Natural killer cell (primary cell): ENCODE results near the gene MAP4K1. TPM values are rescaled to one million over a fixed set of nuclear protein-coding genes. Genes with fewer than 3 reads are reported as not detected.
A peak's percentile ranks its signal among the peaks of the same experiment; 100 is the strongest.

Experiments used
- ATAC-seq, 3 donors: fragments of 150-1000 bp in 2 of 3; fragments of 200-7000 bp in 1 of 3; cut with Tn5 transposase; 1 replicate in 1 of 3; 2 replicates in 2 of 3; pipeline ENCODE4 v1.10.0; 2021; ENCODE audit warnings: mild to moderate bottlenecking in 2 of 3, moderate library complexity in 2 of 3
- DNase-seq, 2 donors: peaks; one replicate each; pipeline versions ENCODE4 v3.0.0 to v3.0.0-alpha.2; 2013 to 2021; ENCODE audit warnings: mixed read lengths in 1 of 2
- H3K27ac ChIP-seq: one replicate; pipeline ENCODE4 v1.5.1; 2013; ENCODE audit warnings: mild to moderate bottlenecking, low read length
- H3K27me3 ChIP-seq: one replicate; pipeline ENCODE4 v1.6.1; 2013; ENCODE audit warnings: low read length; ENCODE audit not compliant: control insufficient read depth, insufficient read depth
- H3K36me3 ChIP-seq: one replicate; pipeline ENCODE4 v1.6.1; 2013; ENCODE audit warnings: low read length; ENCODE audit not compliant: control insufficient read depth, insufficient read depth
- H3K4me1 ChIP-seq: one replicate; pipeline ENCODE4 v1.6.1; 2013; ENCODE audit warnings: low read length; ENCODE audit not compliant: control insufficient read depth, insufficient read depth
- H3K4me3 ChIP-seq: one replicate; pipeline ENCODE4 v1.5.1; 2013; ENCODE audit warnings: low read length
- H3K9me3 ChIP-seq: one replicate; pipeline ENCODE4 v1.6.1; 2013; ENCODE audit warnings: low read length; ENCODE audit not compliant: control insufficient read depth, insufficient read depth
- H3K27ac Mint-ChIP-seq, 2 donors: one replicate each; pipeline ENCODE4 v1.8.0; 2022; ENCODE audit warnings: mild to moderate bottlenecking in 2 of 2, mixed read lengths in 2 of 2, moderate library complexity in 1 of 2
- H3K27me3 Mint-ChIP-seq, 2 donors: one replicate each; pipeline ENCODE4 v1.8.0; 2022; ENCODE audit warnings: low read depth in 2 of 2, mixed read lengths in 2 of 2
- H3K36me3 Mint-ChIP-seq: one replicate; pipeline ENCODE4 v1.8.0; 2022; ENCODE audit warnings: mixed read lengths
- H3K4me1 Mint-ChIP-seq, 2 donors: one replicate each; pipeline ENCODE4 v1.8.0; 2022; ENCODE audit warnings: mixed read lengths in 2 of 2
- H3K4me3 Mint-ChIP-seq: one replicate; pipeline ENCODE4 v1.8.0; 2022; ENCODE audit warnings: mild to moderate bottlenecking, moderate library complexity, mixed read lengths
- H3K9me3 Mint-ChIP-seq, 2 donors: one replicate each; pipeline ENCODE4 v1.8.0; 2022; ENCODE audit warnings: mixed read lengths in 2 of 2
- CTCF ChIP-seq: fragments of 200-600 bp; IDR thresholded peaks from one replicate; pipeline ENCODE4 v1.8.0; 2022; ENCODE audit warnings: antibody characterized with exemption
- WGBS: methylation state at CpG from one replicate; pipeline ENCODE4 v1.1.7; 2013; ENCODE audit warnings: missing lambda C conversion rate; ENCODE audit not compliant: insufficient coverage; 5-methylcytosine and 5-hydroxymethylcytosine counted together
- intact Hi-C: fragments of 100-400 bp; cut with micrococcal nuclease; formaldehyde crosslinking; loops from one replicate; pipeline ENCODE4 v1.14.2; 2022
- total RNA-seq, 4 donors: library from RNA; stranded (reverse); fragments of 120-200 nt in 1 of 4; gene quantifications; one replicate each; pipeline versions ENCODE4 v1.2.3 to v1.2.4, GENCODE V29; 2013 to 2022

The MAP4K1 gene
- total RNA-seq, 3 donors from 2014 or later (not counting 1 experiment from before 2014, with no cell fraction given): 162 to 201 (median 163) TPM

GRCh38 chr19:38647368-38647965 lies 29.7 kb upstream of the MAP4K1 start, which contains the start of gene ACTN4:
ACTN4 (plus strand) TSS chr19:38647649; CDS start chr19:38647746, 97 bp downstream.
- peak within 1 kb of the TSS; percentile 99 for H3K4me3 ChIP-seq
- peaks cover 49% of the 10 kb centered on the region for H3K4me1 ChIP-seq
- H3K27ac ChIP-seq: peak within 1 kb of the TSS; percentile 67
- Mint-ChIP-seq H3K4me1 (peaks cover 45 to 47% of the 10 kb centered on the region in 2 donors), H3K27me3 (no peaks in the 10 kb centered on the region), H3K4me3 (peak within 1 kb of the TSS; percentile 99), H3K9me3 (no peaks in the 10 kb centered on the region), H3K36me3 (no peaks in the 10 kb centered on the region), H3K27ac (peak within 1 kb of the TSS; percentile 85 to 92)
- no peaks in the 10 kb centered on the region for H3K9me3 ChIP-seq
- TF ChIP-seq CTCF: no peak
- WGBS: under 1% methylated on average over 77 of the region's 77 CpGs
- H3K36me3 ChIP-seq: no peaks in the 10 kb centered on the region
- DNase-seq (peak; percentile 99 to 100), ATAC-seq (peak; percentile 90 to 98 (median 91))
- intact Hi-C loops: loop anchor here (5.0 kb wide), 1 partner anchor 35 kb away; no protein-coding TSS in a partner anchor
- H3K27me3 ChIP-seq: no peaks in the 10 kb centered on the region

GRCh38 chr19:38644719-38645118 lies 27.0 kb upstream of the MAP4K1 start:
- WGBS: 95% methylated on average over 7 of the region's 8 CpGs
- ATAC-seq: no peak
- H3K27me3 ChIP-seq: no peaks in the 10 kb centered on the region
- Mint-ChIP-seq H3K27ac (no peak overlapping the region), H3K4me1 (peaks cover 18 to 20% of the 10 kb centered on the region in 2 donors), H3K27me3 (no peaks in the 10 kb centered on the region), H3K4me3 (no peak overlapping the region), H3K9me3 (no peaks in the 10 kb centered on the region), H3K36me3 (no peaks in the 10 kb centered on the region)
- H3K36me3 ChIP-seq: no peaks in the 10 kb centered on the region
- H3K4me1 ChIP-seq: peaks cover 22% of the 10 kb centered on the region
- TF ChIP-seq CTCF: no peak
- no peak for DNase-seq
- no peak overlapping the region for H3K27ac ChIP-seq
- no peak overlapping the region for H3K4me3 ChIP-seq
- intact Hi-C loops: loop anchor here (5.0 kb wide), 1 partner anchor 38 kb away; no protein-coding TSS in a partner anchor
- H3K9me3 ChIP-seq: no peaks in the 10 kb centered on the region

- ATAC-seq: no peak
- Mint-ChIP-seq H3K9me3 (no peaks in the 10 kb centered on the region), H3K4me1 (peaks cover 0 to 1% of the 10 kb centered on the region in 2 donors), H3K27me3 (no peaks in the 10 kb centered on the region), H3K27ac (no peak overlapping the region), H3K36me3 (no peaks in the 10 kb centered on the region), H3K4me3 (no peak overlapping the region)
- H3K9me3 ChIP-seq: no peaks in the 10 kb centered on the region
- intact Hi-C loops: no loop called here
- H3K4me1 ChIP-seq: peaks cover 8% of the 10 kb centered on the region
- 97% methylated on average over 9 of the region's 9 CpGs for WGBS
- no peak for DNase-seq
- no peak overlapping the region for H3K27ac ChIP-seq
- H3K36me3 ChIP-seq: no peaks in the 10 kb centered on the region
- no peak overlapping the region for H3K4me3 ChIP-seq
- TF ChIP-seq CTCF: no peak
- no peaks in the 10 kb centered on the region for H3K27me3 ChIP-seq
These were observed 24.4 kb upstream of the MAP4K1 start for GRCh38 chr19:38642176-38642575.

GRCh38 chr19:38640368-38640767 lies 22.6 kb upstream of the MAP4K1 start:
- ATAC-seq (no peak), DNase-seq (no peak)
- Histone ChIP-seq H3K9me3 (no peaks in the 10 kb centered on the region), H3K27ac (no peak overlapping the region), H3K4me1 (peaks cover 23% of the 10 kb centered on the region), H3K4me3 (no peak overlapping the region), H3K36me3 (peaks cover 5% of the 10 kb centered on the region), H3K27me3 (no peaks in the 10 kb centered on the region)
- Mint-ChIP-seq H3K27me3 (no peaks in the 10 kb centered on the region), H3K4me1 (peaks cover 17 to 19% of the 10 kb centered on the region in 2 donors), H3K36me3 (no peaks in the 10 kb centered on the region), H3K27ac (no peak overlapping the region), H3K9me3 (no peaks in the 10 kb centered on the region), H3K4me3 (no peak overlapping the region)
- TF ChIP-seq CTCF: no peak
- 84% methylated on average over 4 of the region's 4 CpGs for WGBS
- intact Hi-C loops: no loop called here
